ENCODE data around the gene FBXO21.
"Not testable (repeated sequence)": the region's sequence is repeated elsewhere in the genome, so short reads cannot be mapped to it uniquely, and the experiment has no call there.

FBXO21 gene

DNA sequence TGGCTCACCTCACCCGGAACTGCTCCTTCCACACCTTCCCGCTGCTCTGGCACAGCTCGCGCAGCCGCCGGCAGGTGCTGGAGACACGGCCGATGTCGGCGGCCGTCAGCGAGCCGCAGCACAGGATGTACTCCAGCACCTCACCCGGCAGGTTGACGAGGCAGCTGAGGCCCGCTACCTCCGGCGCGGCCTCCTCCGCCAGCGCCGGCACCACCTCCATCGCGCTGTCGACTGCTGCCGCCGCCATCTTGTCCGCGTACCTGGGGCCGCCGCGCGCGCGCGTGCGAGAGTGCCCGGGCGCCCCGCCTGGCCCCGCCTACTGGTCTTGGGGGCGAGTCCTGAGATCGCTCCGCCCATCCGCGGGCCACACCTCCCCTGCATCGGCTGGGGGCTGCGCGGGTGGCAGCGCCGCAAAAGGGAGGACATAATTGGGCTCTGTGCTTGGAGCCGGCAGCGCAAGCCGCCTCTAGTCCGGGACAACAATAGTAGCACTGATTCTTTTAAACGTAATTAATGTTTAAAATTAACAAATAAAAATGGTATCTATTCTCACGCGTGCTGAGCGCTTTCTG, at the start of gene FBXO21:
TSS of gene FBXO21 (minus strand) at position 261 of the 572 bp plus-strand sequence. CDS start at position 247, 14 bp downstream.
- peak; percentile 92 for DNase-seq

DNA sequence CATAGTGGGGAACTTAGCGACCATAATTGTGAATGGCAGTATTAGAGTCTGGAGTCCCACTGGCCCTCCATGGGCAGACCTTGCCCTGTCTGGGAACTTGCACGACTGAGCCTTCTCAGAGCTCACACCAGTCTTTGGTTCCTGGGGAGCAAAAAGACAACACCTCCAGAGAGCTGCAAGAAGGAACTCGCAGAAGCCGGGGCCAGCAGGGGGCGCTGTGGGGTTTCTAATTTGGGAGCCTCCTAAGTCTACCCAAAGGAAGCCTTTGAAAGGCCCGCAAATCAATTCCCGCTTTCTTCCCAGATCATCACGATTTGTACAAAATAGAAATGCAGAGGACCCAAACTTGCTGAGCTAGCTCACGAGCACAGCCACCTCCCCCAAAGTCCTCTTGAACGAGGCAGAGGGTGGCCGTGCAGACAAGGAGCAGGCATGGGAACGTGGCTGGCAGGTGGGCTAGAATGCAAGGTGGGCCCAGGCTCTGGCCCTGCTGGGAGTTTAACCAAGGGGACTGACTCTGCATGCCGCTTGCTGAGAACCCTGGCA, 46.3 kb upstream of the FBXO21 start:
- peak; percentile 81 for DNase-seq

- no peak for DNase-seq
Observed at GRCh38 chr12:117235261-117235660, 45.0 kb upstream of the FBXO21 start.

- no peak for DNase-seq
Observed at GRCh38 chr12:117234441-117234840, 44.2 kb upstream of the FBXO21 start.

DNA sequence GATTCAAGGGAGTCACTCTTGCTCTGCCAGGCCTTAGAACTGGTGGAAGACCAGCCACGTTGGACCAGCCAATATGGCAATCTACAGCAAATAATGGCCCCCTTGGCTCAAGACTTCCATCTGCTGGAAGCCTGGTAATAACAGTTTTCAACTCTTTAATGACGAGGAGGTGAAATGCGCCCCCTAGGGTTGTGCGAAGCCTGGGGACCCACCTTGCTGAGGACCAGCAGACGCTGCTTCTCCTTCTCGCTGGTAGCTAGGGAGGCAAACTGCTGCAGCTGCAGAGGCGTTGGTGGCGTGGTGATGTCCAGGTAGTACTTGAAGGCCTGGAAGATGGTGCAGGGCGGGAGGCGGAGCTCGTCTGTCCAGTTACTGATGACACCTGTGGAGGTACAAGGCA, 41.5 kb upstream of the FBXO21 start:
- DNase-seq = peak; percentile 48

GRCh38 chr12:117228239-117228638, 38.0 kb upstream of the FBXO21 start:
- DNase-seq = no peak

DNA sequence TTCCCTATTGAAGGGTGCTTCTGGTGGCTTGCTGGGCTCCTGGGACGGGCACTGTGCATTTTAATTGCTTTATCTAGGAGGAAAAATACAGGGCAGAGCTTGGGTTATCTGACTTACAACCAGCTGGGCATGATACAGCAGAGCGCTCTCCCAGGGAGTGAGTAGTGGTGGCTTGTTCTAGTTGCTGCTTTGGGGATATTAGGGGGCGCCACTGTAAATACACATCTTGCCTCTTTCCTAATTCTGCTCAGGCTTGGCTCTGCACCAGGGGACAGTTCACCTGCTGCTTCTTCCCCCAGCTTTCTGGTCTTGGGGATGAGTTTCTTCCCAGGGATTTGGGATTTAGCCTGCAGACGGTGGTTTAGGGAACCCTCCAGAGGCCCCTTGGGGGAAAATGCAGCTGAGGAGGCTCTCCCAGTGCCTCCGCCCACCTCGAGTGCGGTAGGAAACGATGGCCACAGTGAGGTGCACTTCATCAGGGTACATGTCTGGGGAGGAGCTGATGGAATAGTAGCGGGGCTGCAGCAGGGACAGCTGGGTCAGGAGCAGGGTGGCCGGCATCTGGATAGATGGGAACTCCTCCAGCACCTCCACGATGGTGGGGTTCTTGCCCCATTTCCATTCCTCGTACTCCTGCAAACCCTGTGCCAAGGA, 36.9 kb upstream of the FBXO21 start:
- DNase-seq = no peak

DNA sequence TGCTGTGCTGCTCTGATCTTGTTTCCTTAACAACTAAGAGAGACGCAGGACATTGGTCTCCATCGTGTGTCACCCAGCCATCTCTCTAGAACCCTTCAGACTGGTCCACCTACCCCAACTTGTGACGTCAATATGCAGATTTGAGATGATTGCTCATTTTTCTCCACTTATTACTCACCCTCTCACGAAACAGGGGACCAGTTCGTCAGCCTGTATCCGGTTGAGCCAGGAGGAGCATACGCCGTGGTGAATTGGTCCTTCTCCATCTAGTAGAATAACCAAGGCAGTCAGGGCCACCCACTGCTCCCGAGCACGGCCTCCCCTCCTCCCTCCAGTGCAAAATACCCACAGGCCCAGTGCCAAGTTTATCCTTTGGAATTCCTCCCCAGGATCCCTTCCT, 36.2 kb upstream of the FBXO21 start:
- no peak for DNase-seq

- DNase-seq = no peak
Observed at GRCh38 chr12:117225179-117225578, 34.9 kb upstream of the FBXO21 start.

DNA sequence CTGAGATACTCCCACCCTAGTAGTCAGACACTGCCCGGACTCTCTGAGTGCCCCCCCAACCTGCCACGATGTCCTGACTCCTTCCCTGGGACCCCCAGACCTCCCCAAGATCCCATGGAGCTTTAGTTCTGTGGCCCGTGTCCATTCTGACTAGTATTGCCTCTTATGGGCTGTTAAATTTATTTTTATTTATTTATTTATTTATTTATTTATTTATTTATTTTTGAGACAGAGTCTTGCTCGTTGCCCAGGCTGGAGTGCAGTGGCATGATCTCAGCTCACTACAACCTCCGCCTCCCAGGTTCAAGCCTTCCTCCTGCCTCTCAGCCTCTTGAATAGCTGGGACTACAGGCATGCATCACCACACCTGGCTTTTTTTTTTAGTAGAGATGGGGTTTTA, 30.7 kb upstream of the FBXO21 start:
- DNase-seq = not testable (repeated sequence)

GRCh38 chr12:117218149-117218548, 27.9 kb upstream of the FBXO21 start:
- no peak for DNase-seq

DNA sequence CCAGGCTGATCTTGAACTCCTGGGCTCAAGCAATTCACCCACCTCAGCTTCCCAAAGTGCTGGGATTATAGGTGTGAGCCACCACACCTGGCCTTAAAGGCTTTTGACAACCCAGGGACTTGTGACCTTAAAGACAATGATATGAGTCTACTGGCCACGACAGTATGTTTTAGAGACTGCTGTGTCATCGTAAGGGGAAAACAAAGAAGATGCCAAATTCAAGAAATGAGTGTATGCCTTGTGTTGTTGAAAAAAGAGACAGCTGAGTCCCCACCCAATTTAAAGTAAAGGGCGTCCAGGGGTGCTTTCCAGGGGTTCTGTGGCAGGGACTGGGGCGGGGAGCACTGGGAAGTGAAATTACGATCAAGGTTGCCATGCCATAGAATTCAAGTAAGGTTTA, 26.4 kb upstream of the FBXO21 start:
- no peak for DNase-seq

DNA sequence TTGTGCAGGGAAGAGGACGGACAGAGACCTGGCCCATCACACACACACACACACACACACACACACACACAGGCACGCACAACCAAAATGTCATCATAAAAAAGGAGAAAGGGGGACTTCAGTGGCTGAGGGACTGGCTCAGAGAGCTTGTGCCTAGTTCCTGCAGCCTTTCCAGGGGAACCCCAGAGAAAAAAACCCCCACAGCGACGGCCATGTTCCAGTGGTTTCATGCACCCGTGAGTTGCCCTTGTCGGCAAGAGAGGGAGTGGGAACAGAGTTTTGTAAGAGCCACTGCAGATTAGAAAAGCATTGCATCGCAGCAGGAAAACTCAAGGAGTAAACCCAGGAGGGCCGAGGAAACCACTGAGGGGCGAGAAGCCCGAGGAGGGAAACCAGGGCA, 24.5 kb upstream of the FBXO21 start:
- DNase-seq = no peak

- no peak for DNase-seq
Observed at GRCh38 chr12:117213295-117213808, 23.1 kb upstream of the FBXO21 start.

GRCh38 chr12:117212563-117213190, 22.4 kb upstream of the FBXO21 start:
- DNase-seq = peak; percentile 76

DNA sequence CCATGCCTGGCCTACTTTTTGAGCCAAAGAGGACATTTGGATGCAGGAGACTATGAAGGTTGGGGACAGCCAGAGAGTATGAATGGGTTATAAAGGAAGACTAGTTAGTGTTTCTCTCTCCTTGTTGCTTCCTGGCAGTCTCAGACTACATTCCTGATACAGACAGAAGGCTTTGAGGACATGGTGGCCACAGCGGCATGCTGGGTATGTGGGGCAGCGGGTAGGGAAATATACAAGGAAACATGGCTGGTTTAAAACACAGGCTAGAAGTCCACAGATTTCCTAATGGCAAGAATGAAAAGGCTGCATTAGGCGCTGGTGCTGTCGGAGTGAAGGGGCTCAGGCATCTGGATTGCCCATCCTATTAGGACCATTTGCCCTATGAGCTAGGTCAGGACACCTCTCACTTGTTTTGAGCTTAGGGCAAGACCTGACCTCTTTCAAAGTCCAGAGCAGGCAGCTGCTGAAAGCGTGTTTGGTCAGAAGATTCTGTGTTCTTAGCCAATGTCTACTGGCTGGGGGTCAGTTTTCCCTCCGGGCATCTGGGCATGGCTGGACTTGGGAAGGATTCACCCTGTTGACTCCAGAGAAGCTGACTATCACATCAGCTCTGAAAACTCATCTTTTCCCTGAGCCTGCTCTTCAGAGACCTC, 20.1 kb upstream of the FBXO21 start:
- no peak for DNase-seq

DNA sequence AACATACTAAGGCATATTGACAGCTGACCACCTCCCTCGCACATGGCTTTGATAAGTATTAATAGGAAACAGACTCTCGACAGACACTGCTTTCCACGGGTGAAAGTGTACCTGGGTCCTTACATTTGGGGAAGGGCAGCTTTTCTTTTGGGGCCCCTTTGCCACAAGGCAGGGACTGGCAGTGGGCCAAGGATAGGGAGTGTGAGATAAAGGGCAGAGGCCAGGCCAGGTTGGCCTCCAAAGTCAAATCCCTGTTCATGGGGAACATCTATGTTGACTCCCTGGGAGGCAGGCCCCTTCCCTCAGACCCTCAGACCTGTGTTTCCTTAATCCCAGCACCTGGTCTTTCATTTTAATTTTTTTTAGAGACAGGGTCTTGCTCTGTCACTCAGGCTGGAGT, 19.4 kb upstream of the FBXO21 start:
- no peak for DNase-seq

DNA sequence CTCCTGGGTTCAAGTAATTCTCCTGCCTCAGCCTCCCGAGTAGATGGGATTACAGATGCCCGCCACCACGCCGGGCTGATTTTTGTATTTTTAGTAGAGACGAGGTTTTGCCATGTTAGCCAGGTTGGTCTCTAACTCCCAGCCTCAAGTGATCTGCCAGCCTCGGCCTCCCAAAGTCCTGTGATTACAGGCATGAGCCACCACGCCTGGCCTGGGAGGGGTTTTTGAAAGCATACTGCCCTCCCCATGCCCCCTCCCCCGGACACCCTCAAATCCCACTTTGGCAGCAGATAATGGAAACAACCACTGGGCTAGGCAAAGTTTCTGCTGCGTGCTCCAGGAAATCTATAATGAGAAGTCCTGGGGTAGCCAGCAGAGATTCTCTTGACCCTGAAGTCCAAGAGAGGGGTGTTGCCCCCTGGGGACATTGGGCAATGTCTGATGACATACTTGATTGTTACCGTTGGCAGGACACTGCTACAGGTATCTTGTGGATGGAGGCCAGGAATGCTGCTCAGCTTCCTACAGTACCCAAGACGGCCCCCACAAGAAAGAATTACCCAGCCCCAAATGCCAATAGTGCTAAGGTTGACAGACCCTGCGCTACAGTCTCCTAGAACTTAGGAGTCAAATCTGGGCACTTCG, 18.7 kb upstream of the FBXO21 start:
- DNase-seq = no peak

DNA sequence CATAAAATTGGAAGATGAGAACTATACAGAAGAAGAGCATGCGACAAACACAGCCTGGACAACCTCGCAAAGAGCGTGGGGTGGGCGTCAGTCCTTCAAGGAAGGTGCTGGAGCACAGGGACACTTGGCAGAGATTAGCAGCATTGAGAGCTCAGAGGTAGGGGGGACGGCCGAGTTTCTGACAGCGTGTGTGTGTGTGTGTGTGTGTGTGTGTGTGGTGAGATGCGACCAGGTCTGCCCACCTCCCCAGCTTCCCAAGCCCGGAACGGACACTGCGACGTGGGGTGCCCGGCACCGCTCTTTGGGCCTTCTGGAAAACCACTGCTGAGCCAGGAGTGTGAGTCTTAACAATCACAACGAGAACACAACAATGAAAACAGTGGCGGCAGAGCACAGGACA, 17.9 kb upstream of the FBXO21 start:
- DNase-seq = no peak

- DNase-seq = no peak
Observed at GRCh38 chr12:117207675-117208074, 17.4 kb upstream of the FBXO21 start.

DNA sequence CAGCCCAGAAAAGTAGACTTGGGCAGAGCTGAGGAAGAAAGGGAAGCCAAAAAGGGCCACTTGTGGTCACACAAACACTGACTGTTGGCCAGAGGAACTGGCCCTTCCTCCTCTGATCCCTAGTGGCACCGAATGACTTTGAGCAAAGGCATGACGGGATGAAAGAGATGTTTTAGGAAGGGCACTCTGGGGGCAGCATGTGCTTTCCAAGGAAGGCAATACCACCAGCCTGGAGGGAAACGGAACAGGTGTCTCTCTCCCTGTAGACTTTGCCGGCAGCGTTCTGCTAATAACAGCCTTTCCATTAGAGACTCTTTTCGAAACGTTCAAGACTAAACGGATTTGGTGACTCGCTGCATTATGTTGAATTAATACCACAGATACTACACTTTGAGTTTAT, 12.3 kb upstream of the FBXO21 start:
- no peak for DNase-seq

- DNase-seq = no peak
Observed at GRCh38 chr12:117202033-117202432, 11.8 kb upstream of the FBXO21 start.

Measured in RPMI8226 (cell line).